ENCODE results near the gene TRMT1. TPM values are rescaled to one million over a fixed set of nuclear protein-coding genes. Genes with fewer than 3 reads are reported as not detected.

The TRMT1 gene
- total and polyA plus RNA-seq, 8 donors: 24.2 to 46.2 (median 33.9) TPM

GRCh38 chr19:13073263-13073662 is 43.3 kb downstream of the TRMT1 start:
- no peak for ATAC-seq
- Histone ChIP-seq H3K36me3 (peaks cover 0 to 28% of the 10 kb centered on the region in 2 donors), H3K27me3 (no peaks in the 10 kb centered on the region), H3K9me3 (no peaks in the 10 kb centered on the region), H3K4me3 (no peak overlapping the region), H3K4me1 (peaks cover 4 to 20% of the 10 kb centered on the region in 2 donors), H3K27ac (no peak overlapping the region)
- no peak for DNase-seq
- intact Hi-C loops (cut with DNase I): no loop called here
- TF ChIP-seq, protein P1, sequence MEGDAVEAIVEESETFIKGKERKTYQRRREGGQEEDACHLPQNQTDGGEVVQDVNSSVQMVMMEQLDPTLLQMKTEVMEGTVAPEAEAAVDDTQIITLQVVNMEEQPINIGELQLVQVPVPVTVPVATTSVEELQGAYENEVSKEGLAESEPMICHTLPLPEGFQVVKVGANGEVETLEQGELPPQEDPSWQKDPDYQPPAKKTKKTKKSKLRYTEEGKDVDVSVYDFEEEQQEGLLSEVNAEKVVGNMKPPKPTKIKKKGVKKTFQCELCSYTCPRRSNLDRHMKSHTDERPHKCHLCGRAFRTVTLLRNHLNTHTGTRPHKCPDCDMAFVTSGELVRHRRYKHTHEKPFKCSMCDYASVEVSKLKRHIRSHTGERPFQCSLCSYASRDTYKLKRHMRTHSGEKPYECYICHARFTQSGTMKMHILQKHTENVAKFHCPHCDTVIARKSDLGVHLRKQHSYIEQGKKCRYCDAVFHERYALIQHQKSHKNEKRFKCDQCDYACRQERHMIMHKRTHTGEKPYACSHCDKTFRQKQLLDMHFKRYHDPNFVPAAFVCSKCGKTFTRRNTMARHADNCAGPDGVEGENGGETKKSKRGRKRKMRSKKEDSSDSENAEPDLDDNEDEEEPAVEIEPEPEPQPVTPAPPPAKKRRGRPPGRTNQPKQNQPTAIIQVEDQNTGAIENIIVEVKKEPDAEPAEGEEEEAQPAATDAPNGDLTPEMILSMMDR (IDR thresholded peaks at IDR 0.05): no peak

DNA sequence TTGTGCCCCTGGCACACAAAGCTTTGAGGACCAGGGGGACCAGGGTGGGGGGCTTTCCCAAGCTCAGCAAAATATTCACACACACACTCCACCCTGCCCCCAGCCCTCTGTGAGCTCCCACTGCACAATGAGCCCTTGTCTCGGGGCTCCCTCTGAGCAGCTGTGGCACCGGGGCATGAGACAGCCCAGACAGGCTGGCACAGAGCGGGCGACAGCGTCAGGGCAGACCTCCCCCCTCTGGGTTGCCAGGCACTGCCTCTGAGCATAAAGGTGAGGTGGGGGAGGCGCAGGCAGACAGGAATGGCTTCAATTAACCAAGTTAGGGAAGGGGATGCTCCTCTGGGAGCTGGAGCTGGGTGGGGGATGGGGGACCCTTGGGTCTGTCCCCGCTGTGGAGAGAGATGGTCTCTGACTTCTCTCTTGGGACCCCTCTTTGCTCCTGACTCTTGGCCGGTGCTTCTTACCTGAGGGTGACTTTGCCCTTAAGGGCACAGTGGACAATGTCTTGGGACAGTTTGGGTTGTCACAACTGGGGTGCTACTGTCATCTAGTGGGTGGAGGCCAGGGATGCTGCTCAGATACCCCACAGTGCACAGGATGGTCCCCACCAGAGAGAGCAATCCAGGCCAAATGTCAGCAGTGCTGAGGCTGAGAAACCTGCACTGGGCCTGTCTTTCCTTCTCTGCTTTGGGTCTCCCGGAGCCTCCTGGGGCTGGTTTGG is 44.2 kb downstream of the TRMT1 start:
- no peak for ATAC-seq
- peaks cover 0 to 22% of the 10 kb centered on the region in 2 donors for H3K4me1 ChIP-seq
- intact Hi-C loops (cut with DNase I): no loop called here
- H3K27me3 ChIP-seq: no peaks in the 10 kb centered on the region
- no peak for DNase-seq
- no peak overlapping the region for H3K27ac ChIP-seq
- H3K9me3 ChIP-seq: no peaks in the 10 kb centered on the region
- H3K36me3 ChIP-seq: peaks cover 0 to 28% of the 10 kb centered on the region in 2 donors
- TF ChIP-seq, protein P1 (IDR thresholded peaks at IDR 0.05): no peak
- H3K4me3 ChIP-seq: no peak overlapping the region

GRCh38 chr19:13071444-13072187 is 44.9 kb downstream of the TRMT1 start:
- Histone ChIP-seq H3K4me3 (no peak overlapping the region), H3K36me3 (peaks cover 0 to 23% of the 10 kb centered on the region in 2 donors), H3K27me3 (no peaks in the 10 kb centered on the region), H3K27ac (no peak overlapping the region), H3K9me3 (no peaks in the 10 kb centered on the region), H3K4me1 (peaks cover 0 to 19% of the 10 kb centered on the region in 2 donors)
- no peak for DNase-seq
- intact Hi-C loops (cut with DNase I): no loop called here
- TF ChIP-seq, protein P1 (IDR thresholded peaks at IDR 0.05): no peak
- ATAC-seq: no peak

DNA sequence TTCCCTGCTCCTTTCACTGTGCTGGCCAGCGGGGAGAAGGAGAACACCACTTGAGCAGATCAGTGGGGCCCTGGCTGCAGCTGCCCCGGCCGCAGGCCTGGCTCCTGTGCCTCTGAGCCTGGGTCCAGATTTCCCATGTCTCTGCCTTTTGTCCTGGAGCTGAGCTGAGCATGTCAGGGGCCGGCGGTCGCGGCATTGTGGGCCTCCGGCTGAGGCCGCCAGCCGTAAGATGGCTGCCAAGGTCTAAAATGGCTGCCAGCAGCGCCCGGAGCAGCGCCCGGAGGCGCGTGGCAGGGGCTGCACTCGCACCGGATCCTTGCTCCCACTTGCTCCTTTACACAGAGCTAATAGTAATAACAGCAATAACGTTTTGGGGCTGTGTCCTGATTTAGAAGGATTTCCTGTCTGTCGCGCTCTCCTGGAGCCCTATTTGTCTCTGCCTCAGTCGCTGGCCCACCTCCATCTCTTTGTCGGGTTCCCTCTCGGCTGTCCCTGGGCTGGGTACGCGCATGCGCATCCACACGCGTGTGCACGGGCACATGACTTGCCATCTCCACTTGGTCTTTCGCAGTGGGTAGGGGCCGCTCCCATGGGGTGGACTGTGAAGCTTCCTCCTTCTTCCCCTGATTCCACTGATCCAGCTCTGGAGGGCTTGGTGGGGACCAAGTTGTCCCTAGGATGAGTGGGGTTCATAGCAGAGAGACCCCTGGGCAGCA is 46.0 kb downstream of the TRMT1 start:
- Histone ChIP-seq H3K9me3 (no peaks in the 10 kb centered on the region), H3K27ac (peak overlapping the region in 1 of 2 donors; percentile 18), H3K4me1 (peaks cover 0 to 19% of the 10 kb centered on the region in 2 donors), H3K4me3 (no peak overlapping the region), H3K27me3 (no peaks in the 10 kb centered on the region), H3K36me3 (peaks cover 0 to 13% of the 10 kb centered on the region in 2 donors)
- DNase-seq (no peak), ATAC-seq (no peak)
- intact Hi-C loops (cut with DNase I): no loop called here
- TF ChIP-seq, protein P1 (IDR thresholded peaks at IDR 0.05): no peak

Measured in left lung (tissue), 10 donors.